Gastrocnemius medialis (tissue), 4 donors: ENCODE measurements around the gene TSPAN15. TPM values are rescaled to one million over a fixed set of nuclear protein-coding genes. Genes with fewer than 3 reads are reported as not detected.

Experiments
- ATAC-seq, 2 donors: fragments of 150-250 bp; one replicate each; pipeline ENCODE4 v1.9.1; 2016
- DNase-seq, 2 donors: peaks; one replicate each; pipeline ENCODE4 v3.0.0-alpha.2; 2019
- H3K27ac ChIP-seq, 4 donors: fragments of 200-600 bp; sonication (generic); 1 replicate in 1 of 4; 2 replicates in 3 of 4; pipeline ENCODE4 v1.5.1; 2016 to 2018; ENCODE audit warnings: mild to moderate bottlenecking in 2 of 4, moderate library complexity in 1 of 4
- H3K27me3 ChIP-seq, 3 donors: fragments of 200-600 bp; sonication (generic) in 2 of 3; 1 replicate in 1 of 3; 2 replicates in 2 of 3; pipeline versions ENCODE4 v1.5.1 to v1.6.0; 2016 to 2019; ENCODE audit warnings: mild to moderate bottlenecking in 1 of 3, moderate library complexity in 1 of 3
- H3K36me3 ChIP-seq, 2 donors: fragments of 200-600 bp; sonication (generic) in 1 of 2; one replicate each; pipeline ENCODE4 v1.5.1; 2017 to 2018
- H3K4me1 ChIP-seq, 2 donors: fragments of 200-600 bp; sonication (generic) in 1 of 2; one replicate each; pipeline ENCODE4 v1.5.1; 2016 to 2017; ENCODE audit warnings: mild to moderate bottlenecking in 2 of 2
- H3K4me3 ChIP-seq, 4 donors: fragments of 200-600 bp; sonication (generic) in 3 of 4; 1 replicate in 1 of 4; 2 replicates in 3 of 4; pipeline ENCODE4 v1.5.1; 2016 to 2019; ENCODE audit warnings: mild to moderate bottlenecking in 2 of 4
- H3K9me3 ChIP-seq, 3 donors: fragments of 200-600 bp; sonication (generic) in 2 of 3; 1 replicate in 1 of 3; 2 replicates in 2 of 3; pipeline ENCODE4 v1.5.1; 2016 to 2019
- CTCF ChIP-seq, 5 experiments: fragments of 450-650 bp in 3 of 5; fragments of 200-600 bp in 2 of 5; sonication (generic) in 2 of 5; IDR thresholded peaks in 4 of 5; conservative IDR thresholded peaks in 1 of 5; 1 replicate in 4 of 5; 2 replicates in 1 of 5; pipeline ENCODE4 v1.5.1; 2016 to 2019; ENCODE audit warnings: antibody characterized with exemption in 5 of 5, mild to moderate bottlenecking in 3 of 5, moderate library complexity in 3 of 5
- POLR2A ChIP-seq, 2 donors: fragments of 450-650 bp; IDR thresholded peaks; one replicate each; pipeline ENCODE4 v1.6.1; 2017; ENCODE audit warnings: antibody characterized with exemption in 2 of 2, mild to moderate bottlenecking in 2 of 2, moderate library complexity in 2 of 2
- in situ Hi-C, 4 donors: fragments of 200-750 bp; cut with MboI; loops; one replicate each; pipeline versions ENCODE4 v1.15.0 to v1.8.0; 2017; ENCODE audit warnings: low sequenced_read_pairs in 4 of 4
- intact Hi-C: fragments of 100-400 bp; cut with DNase I; formaldehyde crosslinking; loops from one replicate; pipeline ENCODE4 v1.15.1; 2023; ENCODE audit warnings: low total_unique reads
- total RNA-seq, 4 donors: library from RNA; depleted of rRNA; stranded (reverse); fragments of >200 nt; gene quantifications; one replicate each; pipeline versions ENCODE4 v1.1.0 to v1.2.3, GENCODE V29; 2016

The TSPAN15 gene
- total RNA-seq, 4 donors from 2014 or later, result 7.9 to 21.0 (median 11.8) TPM

- intact Hi-C loops, result no loop called here
- no peaks in the 10 kb centered on the region for H3K27me3 ChIP-seq
- peak overlapping the region in 2 of 4 donors; percentile 87 to 90 for H3K27ac ChIP-seq
- H3K36me3 ChIP-seq, result no peaks in the 10 kb centered on the region
- H3K4me3 ChIP-seq, result no peak overlapping the region
- no peak for DNase-seq
- in situ Hi-C loops, result loop anchor here in 1 of 4 donors (25.0 kb wide), 1 partner anchor 423 kb away; the partner anchor contains the start of gene KIFBP
- no peaks in the 10 kb centered on the region for H3K9me3 ChIP-seq
- peaks cover 17 to 31% of the 10 kb centered on the region in 2 donors for H3K4me1 ChIP-seq
- no peak for ATAC-seq
- TF ChIP-seq POLR2A (IDR thresholded peaks at IDR 0.05) (no peak), CTCF (IDR thresholded peaks at IDR 0.05 in 4 of 5, conservative IDR thresholded peaks at IDR 0.05 in 1 of 5) (no peak)
Observed at GRCh38 chr10:69410487-69410886, 40.8 kb upstream of the TSPAN15 start.

DNA sequence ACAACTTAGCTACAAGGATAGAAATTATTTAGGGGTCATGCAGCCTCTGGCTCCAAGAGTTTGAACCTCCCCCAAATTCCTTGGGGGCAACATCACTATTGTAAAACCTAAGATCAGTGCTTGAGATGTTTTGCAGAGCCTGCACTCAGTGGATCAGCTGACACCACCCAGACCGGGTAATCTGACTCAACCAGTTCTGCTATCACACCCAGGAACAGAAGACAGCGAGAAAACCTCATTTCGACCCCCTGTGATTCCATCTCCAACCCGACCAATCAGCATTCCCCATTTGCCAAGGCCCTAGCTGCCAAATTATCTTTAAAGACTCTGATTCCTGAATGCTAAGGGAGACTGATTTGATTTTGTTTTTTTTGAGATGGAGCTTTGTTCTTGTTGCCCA is 39.8 kb upstream of the TSPAN15 start:
- no peaks in the 10 kb centered on the region for H3K36me3 ChIP-seq
- no peak overlapping the region for H3K4me3 ChIP-seq
- TF ChIP-seq POLR2A (IDR thresholded peaks at IDR 0.05) (no peak), CTCF (IDR thresholded peaks at IDR 0.05 in 4 of 5, conservative IDR thresholded peaks at IDR 0.05 in 1 of 5) (no peak)
- no peaks in the 10 kb centered on the region for H3K27me3 ChIP-seq
- no peaks in the 10 kb centered on the region for H3K9me3 ChIP-seq
- in situ Hi-C loops (loop anchor here in 1 of 4 donors (25.0 kb wide), 1 partner anchor 424 kb away; the partner anchor contains the start of gene KIFBP), intact Hi-C loops (no loop called here)
- H3K27ac ChIP-seq, result no peak overlapping the region
- H3K4me1 ChIP-seq, result peaks cover 17 to 28% of the 10 kb centered on the region in 2 donors
- DNase-seq, result no peak
- ATAC-seq, result no peak

DNA sequence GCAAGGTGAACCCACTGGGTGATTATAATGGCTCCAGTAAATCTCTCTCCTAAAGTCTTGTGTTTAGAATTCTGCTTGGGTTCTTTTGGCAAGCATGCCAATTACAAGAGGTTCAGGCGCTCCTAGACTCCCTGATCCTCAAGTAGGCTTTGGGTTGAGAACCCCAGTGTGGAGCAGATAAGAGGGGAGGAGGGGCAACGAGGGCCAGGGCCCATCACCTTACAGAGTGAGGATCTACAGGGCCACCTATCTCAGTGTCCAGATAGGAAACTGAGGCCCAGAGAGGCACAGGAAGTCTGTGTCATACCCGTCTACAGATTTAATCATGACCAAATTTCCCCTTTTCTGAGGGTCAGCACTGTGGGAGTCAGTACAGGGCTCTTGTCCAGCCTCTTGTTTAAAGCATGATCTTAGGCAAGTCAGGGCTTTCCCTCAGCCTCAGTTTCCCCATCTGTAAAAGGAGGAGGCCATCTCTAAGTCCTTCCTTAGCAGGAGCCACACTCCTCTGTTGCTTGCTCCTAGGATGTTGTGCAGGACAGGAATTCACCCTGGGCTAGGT is 39.0 kb upstream of the TSPAN15 start:
- ATAC-seq (no peak), DNase-seq (no peak)
- H3K36me3 ChIP-seq, result no peaks in the 10 kb centered on the region
- H3K27ac ChIP-seq, result no peak overlapping the region
- no peaks in the 10 kb centered on the region for H3K9me3 ChIP-seq
- intact Hi-C loops (no loop called here), in situ Hi-C loops (loop anchor here in 1 of 4 donors (25.0 kb wide), 1 partner anchor 425 kb away; the partner anchor contains the start of gene KIFBP)
- peaks cover 13 to 20% of the 10 kb centered on the region in 2 donors for H3K4me1 ChIP-seq
- H3K4me3 ChIP-seq, result no peak overlapping the region
- no peak for TF ChIP-seq CTCF (IDR thresholded peaks at IDR 0.05 in 4 of 5, conservative IDR thresholded peaks at IDR 0.05 in 1 of 5)
- TF ChIP-seq POLR2A (IDR thresholded peaks at IDR 0.05), result no peak
- no peaks in the 10 kb centered on the region for H3K27me3 ChIP-seq

DNA sequence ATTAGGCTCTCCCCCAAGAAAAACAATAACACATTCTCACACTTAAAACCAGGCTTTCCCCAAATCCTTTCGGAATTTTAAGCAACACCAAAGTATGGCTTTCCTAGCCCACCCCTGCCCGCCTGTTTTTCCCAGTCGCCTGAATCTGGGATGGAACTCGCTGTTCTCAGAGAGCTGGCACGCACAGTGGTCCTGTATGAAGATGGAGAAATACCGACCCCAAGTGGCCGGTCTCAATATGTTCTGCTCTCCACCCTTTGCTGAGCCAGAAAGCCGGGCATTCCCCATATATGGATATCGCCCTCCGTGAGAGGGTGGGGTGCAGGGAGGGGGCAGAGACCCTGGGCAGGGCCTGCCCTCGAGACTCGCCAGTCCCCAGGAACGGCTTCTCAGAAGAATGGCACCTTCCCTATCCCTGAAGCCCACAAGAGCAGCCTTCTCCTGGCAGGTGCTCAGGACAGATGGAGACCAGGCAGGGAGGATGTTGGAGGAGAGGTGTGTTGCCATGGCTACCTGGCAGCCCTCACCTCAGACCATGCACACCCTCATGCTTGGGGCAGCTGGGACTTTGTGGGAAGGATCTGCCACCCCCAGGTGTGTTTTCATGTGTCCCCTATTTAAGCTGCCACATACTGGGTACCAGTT is 37.9 kb upstream of the TSPAN15 start:
- Histone ChIP-seq H3K4me1 (peaks cover 8 to 11% of the 10 kb centered on the region in 2 donors), H3K27ac (no peak overlapping the region), H3K9me3 (no peaks in the 10 kb centered on the region), H3K36me3 (no peaks in the 10 kb centered on the region), H3K4me3 (no peak overlapping the region), H3K27me3 (no peaks in the 10 kb centered on the region)
- TF ChIP-seq CTCF (IDR thresholded peaks at IDR 0.05 in 4 of 5, conservative IDR thresholded peaks at IDR 0.05 in 1 of 5) (peak; percentile 32 to 70 (median 54)), POLR2A (IDR thresholded peaks at IDR 0.05) (no peak)
- ATAC-seq (peak in 1 of 2 donors; percentile 23), DNase-seq (peak; percentile 47 to 58)
- intact Hi-C loops, result no loop called here
- in situ Hi-C loops, result loop anchor here in 1 of 4 donors (25.0 kb wide), 1 partner anchor 426 kb away; the partner anchor contains the start of gene KIFBP
